ENCODE measurements around the gene NDRG3. TPM values are rescaled to one million over a fixed set of nuclear protein-coding genes. Genes with fewer than 3 reads are reported as not detected.
"Not testable (repeated sequence)": the region's sequence is repeated elsewhere in the genome, so short reads cannot be mapped to it uniquely, and the experiment has no call there.

NDRG3 gene
- total RNA-seq, 1 experiment from 2014 or later, result 23.6 TPM

DNA sequence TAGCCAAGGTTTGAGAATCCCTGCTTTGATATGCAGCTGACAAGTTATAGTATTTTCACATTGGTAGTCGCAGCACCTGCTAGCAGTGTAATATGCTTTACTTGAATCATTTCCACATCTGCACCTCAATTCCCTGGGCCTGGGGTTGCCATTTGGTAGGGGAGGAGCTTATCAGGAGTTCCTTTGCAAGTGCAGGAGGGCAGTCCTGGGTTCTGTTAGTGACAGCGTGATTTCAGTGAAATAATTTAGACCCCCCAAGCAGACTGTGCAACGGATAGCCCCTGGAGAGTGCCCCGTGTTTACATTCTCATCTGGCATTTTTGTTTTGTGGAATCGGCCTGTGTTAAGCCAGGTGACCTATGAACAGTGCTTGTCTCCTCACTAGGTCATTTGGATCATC lies 134.3 kb downstream of the NDRG3 start:
- H2AK5ac ChIP-seq (ENCODE audit: insufficient read length, low read length), result no peak overlapping the region
- H3T11ph ChIP-seq (ENCODE audit: low read length), result no peak overlapping the region
- peaks cover 11% of the 10 kb centered on the region for H3K79me2 ChIP-seq (ENCODE audit: insufficient read depth, low read length)
- H3K27ac ChIP-seq (ENCODE audit: insufficient read length, low read depth, low read length), result no peak overlapping the region
- H3K4me1 Mint-ChIP-seq, result peaks cover 4 to 7% of the 10 kb centered on the region in 2 experiments
- H2BK5ac ChIP-seq (ENCODE audit: insufficient read length, low read length), result no peak overlapping the region
- H4K8ac ChIP-seq (replicated peaks; ENCODE audit: insufficient read length, low read depth, low read length), result no peak overlapping the region
- H3K23me2 ChIP-seq (ENCODE audit: insufficient read length, low read depth, low read length, poor library complexity, severe bottlenecking), result peaks cover 2% of the 10 kb centered on the region
- no peak for DNase-seq
- no peaks in the 10 kb centered on the region for H4K20me1 ChIP-seq (ENCODE audit: control insufficient read depth, insufficient read depth, insufficient read length)
- H3K27me3 Mint-ChIP-seq (ENCODE audit: low read depth), result no peaks in the 10 kb centered on the region
- no peak for TF ChIP-seq CTCF (conservative IDR thresholded peaks at IDR 0.05)
- no peak overlapping the region for H3K23ac ChIP-seq (ENCODE audit: insufficient read length, low read depth, low read length)
- H3K27me3 ChIP-seq (ENCODE audit: insufficient read depth, low read length), result no peaks in the 10 kb centered on the region
- H3K4me1 ChIP-seq (ENCODE audit: insufficient read depth, low read length), result no peaks in the 10 kb centered on the region
- no peak overlapping the region for H3K4ac ChIP-seq (ENCODE audit: low read depth, low read length)
- H3K79me1 ChIP-seq (ENCODE audit: insufficient read depth, low read depth, low read length, poor library complexity, severe bottlenecking), result peaks cover 4% of the 10 kb centered on the region
- H4K5ac ChIP-seq (ENCODE audit: insufficient read length, low read depth, low read length), result no peak overlapping the region
- no peak overlapping the region for H2BK20ac ChIP-seq (ENCODE audit: low read depth, low read length, poor library complexity, severe bottlenecking)
- no peak overlapping the region for H3K9ac ChIP-seq (ENCODE audit: extremely low read depth, insufficient read length, low read length)
- no peak overlapping the region for H3K4me2 ChIP-seq (ENCODE audit: insufficient read depth, insufficient read length, low read length)
- no peaks in the 10 kb centered on the region for H3K9me3 Mint-ChIP-seq
- no peak overlapping the region for H4K91ac ChIP-seq (ENCODE audit: insufficient read length, low read depth, low read length)
- H2BK15ac ChIP-seq (ENCODE audit: low read depth, low read length), result no peak overlapping the region
- peaks cover 30 to 76% (median 65%) of the 10 kb centered on the region in 3 experiments; a peak in 6 of 7 replicates for H3K36me3 Mint-ChIP-seq (ENCODE audit: insufficient read depth in 1 of 3, low read depth in 3 of 3)
- no peak overlapping the region for H3K4me3 Mint-ChIP-seq
- H2AFZ ChIP-seq (ENCODE audit: low read length), result no peak overlapping the region
- no peaks in the 10 kb centered on the region for H3K9me3 ChIP-seq (ENCODE audit: control insufficient read depth, low read depth, low read length)
- no peak overlapping the region for H2BK120ac ChIP-seq (ENCODE audit: low read depth, low read length, poor library complexity, severe bottlenecking)
- no peak overlapping the region for H3K14ac ChIP-seq (ENCODE audit: insufficient read depth, low read length)
- no peak overlapping the region for H3K56ac ChIP-seq (ENCODE audit: insufficient read length, low read depth, low read length)
- H3K27ac Mint-ChIP-seq, result peak overlapping the region in 1 of 3 experiments; percentile 52; a peak in 3 of 7 replicates
- H3K18ac ChIP-seq (ENCODE audit: insufficient read length, low read depth, low read length), result no peak overlapping the region
- no CpG with 5 or more reads among the region's 5 CpGs for WGBS (ENCODE audit: extremely low coverage, insufficient read length, low lambda C conversion rate)
- no peak overlapping the region for H2BK12ac ChIP-seq (ENCODE audit: insufficient read length, low read depth, low read length)

DNA sequence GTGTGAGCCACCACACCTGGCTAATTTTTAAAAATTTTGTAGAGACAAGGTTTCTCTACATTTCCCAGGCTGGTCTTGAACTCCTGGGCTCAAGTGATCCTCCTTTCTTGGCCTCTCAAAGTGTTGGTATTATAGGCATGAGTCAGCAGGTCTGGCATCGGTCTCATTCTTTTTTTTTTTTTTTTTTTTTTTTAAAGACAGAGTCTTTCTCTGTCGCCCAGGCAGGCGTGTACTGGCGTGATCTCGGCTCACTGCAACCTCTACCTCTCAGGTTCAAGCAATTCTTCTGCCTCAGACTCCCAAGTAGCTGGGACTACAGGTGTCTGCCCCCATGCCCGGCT lies 137.5 kb downstream of the NDRG3 start:
- H2BK5ac ChIP-seq (ENCODE audit: insufficient read length, low read length); H4K8ac ChIP-seq (replicated peaks; ENCODE audit: insufficient read length, low read depth, low read length); H3K27ac Mint-ChIP-seq; H2AK5ac ChIP-seq (ENCODE audit: insufficient read length, low read length); H3K18ac ChIP-seq (ENCODE audit: insufficient read length, low read depth, low read length); H3K4me3 Mint-ChIP-seq; H4K91ac ChIP-seq (ENCODE audit: insufficient read length, low read depth, low read length); H3K14ac ChIP-seq (ENCODE audit: insufficient read depth, low read length); H3K27ac ChIP-seq (ENCODE audit: insufficient read length, low read depth, low read length); H3K23me2 ChIP-seq (ENCODE audit: insufficient read length, low read depth, low read length, poor library complexity, severe bottlenecking); H3K4ac ChIP-seq (ENCODE audit: low read depth, low read length); H3K56ac ChIP-seq (ENCODE audit: insufficient read length, low read depth, low read length); H3K4me1 ChIP-seq (ENCODE audit: insufficient read depth, low read length); H2BK20ac ChIP-seq (ENCODE audit: low read depth, low read length, poor library complexity, severe bottlenecking); H3K27me3 ChIP-seq (ENCODE audit: insufficient read depth, low read length); H3K4me2 ChIP-seq (ENCODE audit: insufficient read depth, insufficient read length, low read length); H3K9me3 Mint-ChIP-seq; H2AFZ ChIP-seq (ENCODE audit: low read length); H2BK120ac ChIP-seq (ENCODE audit: low read depth, low read length, poor library complexity, severe bottlenecking); H3K27me3 Mint-ChIP-seq (ENCODE audit: low read depth); H3K9me3 ChIP-seq (ENCODE audit: control insufficient read depth, low read depth, low read length); H4K5ac ChIP-seq (ENCODE audit: insufficient read length, low read depth, low read length); H3K9ac ChIP-seq (ENCODE audit: extremely low read depth, insufficient read length, low read length); H2BK15ac ChIP-seq (ENCODE audit: low read depth, low read length); H3K79me1 ChIP-seq (ENCODE audit: insufficient read depth, low read depth, low read length, poor library complexity, severe bottlenecking); DNase-seq; H3K23ac ChIP-seq (ENCODE audit: insufficient read length, low read depth, low read length); H2BK12ac ChIP-seq (ENCODE audit: insufficient read length, low read depth, low read length); H4K20me1 ChIP-seq (ENCODE audit: control insufficient read depth, insufficient read depth, insufficient read length); H3T11ph ChIP-seq (ENCODE audit: low read length): not testable (repeated sequence)
- no CpG with 5 or more reads among the region's 6 CpGs for WGBS (ENCODE audit: extremely low coverage, insufficient read length, low lambda C conversion rate)
- peaks cover 13 to 14% of the 10 kb centered on the region in 2 experiments for H3K4me1 Mint-ChIP-seq
- peaks cover 19% of the 10 kb centered on the region for H3K79me2 ChIP-seq (ENCODE audit: insufficient read depth, low read length)
- peaks cover 29 to 65% (median 59%) of the 10 kb centered on the region in 3 experiments; a peak in 6 of 7 replicates for H3K36me3 Mint-ChIP-seq (ENCODE audit: insufficient read depth in 1 of 3, low read depth in 3 of 3)
